ENCODE data around the gene EDN2. TPM values are rescaled to one million over a fixed set of nuclear protein-coding genes. Genes with fewer than 3 reads are reported as not detected.

EDN2 gene
- total RNA-seq, 1 donor from 2014 or later = not detected

DNA sequence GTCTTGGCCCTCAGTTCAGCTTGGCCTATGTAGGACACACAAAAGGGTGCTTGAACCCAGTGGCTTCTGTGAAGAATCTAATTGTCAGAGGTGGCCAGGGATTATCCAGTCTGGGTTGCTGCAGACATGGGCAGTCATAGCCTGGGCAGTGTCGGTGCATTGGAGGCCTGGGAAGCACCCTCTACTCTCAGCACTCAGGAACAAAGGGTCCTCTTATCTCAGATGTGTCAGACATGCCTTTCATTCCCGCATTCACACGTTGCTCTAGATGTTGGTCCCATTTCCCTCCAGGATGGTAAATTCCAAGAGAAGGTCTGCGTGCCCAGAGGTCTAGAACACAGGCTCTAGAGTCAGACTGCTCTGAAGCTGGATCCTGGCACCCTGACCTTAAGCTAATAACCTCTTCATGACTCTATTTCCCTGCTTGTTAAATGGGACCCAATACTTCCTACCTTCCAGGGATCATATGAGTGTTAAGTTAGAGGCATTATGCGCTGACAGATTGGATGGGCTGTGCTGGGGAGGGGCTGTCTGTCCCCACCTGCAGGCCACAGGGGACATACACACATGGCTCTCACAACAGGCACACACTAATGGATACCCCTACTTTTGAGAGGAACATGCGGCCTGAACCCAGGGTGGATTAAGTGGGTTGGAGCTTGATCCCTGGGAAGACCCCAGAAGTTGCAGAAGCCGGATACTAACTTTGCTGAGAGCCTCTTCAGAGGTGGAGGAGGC is 16.5 kb upstream of the EDN2 start:
- no peak overlapping the region for H3K27ac Mint-ChIP-seq

GRCh38 chr1:41500378-41500777 is 15.9 kb upstream of the EDN2 start:
- H3K36me3 Mint-ChIP-seq (ENCODE audit: insufficient read depth) = no peaks in the 10 kb centered on the region
- peaks cover 16% of the 10 kb centered on the region for H3K27me3 Mint-ChIP-seq
- H3K27ac Mint-ChIP-seq = no peak overlapping the region
- no peaks in the 10 kb centered on the region for H3K9me3 Mint-ChIP-seq (ENCODE audit: low read depth)
- DNase-seq (ENCODE audit: low spot score, unreplicated experiment) = no peak
- no peak for TF ChIP-seq CTCF (IDR thresholded peaks at IDR 0.05; ENCODE audit: unreplicated experiment)
- peaks cover 1% of the 10 kb centered on the region for H3K4me1 Mint-ChIP-seq (ENCODE audit: low read depth)
- no peak overlapping the region for H3K4me3 Mint-ChIP-seq (ENCODE audit: low read depth)

More for the DNA sequence above, 16.5 kb upstream of the EDN2 start:
- no peaks in the 10 kb centered on the region for H3K36me3 Mint-ChIP-seq (ENCODE audit: insufficient read depth)
- DNase-seq (ENCODE audit: low spot score, unreplicated experiment) = no peak
- peaks cover 15% of the 10 kb centered on the region for H3K27me3 Mint-ChIP-seq
- TF ChIP-seq CTCF (IDR thresholded peaks at IDR 0.05; ENCODE audit: unreplicated experiment) = no peak
- no peaks in the 10 kb centered on the region for H3K9me3 Mint-ChIP-seq (ENCODE audit: low read depth)
- H3K4me1 Mint-ChIP-seq (ENCODE audit: low read depth) = peaks cover 1% of the 10 kb centered on the region
- H3K4me3 Mint-ChIP-seq (ENCODE audit: low read depth) = no peak overlapping the region

DNA sequence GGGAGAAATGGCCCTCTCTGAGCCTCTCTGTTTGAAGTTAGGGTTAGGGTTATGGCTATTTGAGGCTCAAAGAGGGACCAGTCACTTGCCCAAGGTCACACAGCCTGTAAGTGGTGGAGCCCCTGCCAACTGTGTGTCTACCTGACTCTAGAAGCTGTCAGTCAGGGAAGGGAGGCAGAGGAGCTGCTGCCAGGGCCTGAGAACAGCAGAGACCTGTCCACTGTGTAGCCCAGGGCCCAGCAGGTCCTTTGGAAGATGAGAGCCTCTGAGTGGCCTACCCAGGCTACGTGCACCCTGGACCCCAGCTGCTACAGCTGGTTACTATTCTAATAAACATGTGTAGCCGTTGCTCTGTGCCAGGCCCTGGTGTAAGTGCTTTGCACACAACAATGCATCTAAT is 15.1 kb upstream of the EDN2 start:
- Mint-ChIP-seq H3K27ac (no peak overlapping the region), H3K27me3 (peaks cover 12% of the 10 kb centered on the region), H3K4me1 (ENCODE audit: low read depth) (peaks cover 1% of the 10 kb centered on the region), H3K4me3 (ENCODE audit: low read depth) (no peak overlapping the region), H3K9me3 (ENCODE audit: low read depth) (no peaks in the 10 kb centered on the region), H3K36me3 (ENCODE audit: insufficient read depth) (no peaks in the 10 kb centered on the region)
- no peak for DNase-seq (ENCODE audit: low spot score, unreplicated experiment)
- TF ChIP-seq CTCF (IDR thresholded peaks at IDR 0.05; ENCODE audit: unreplicated experiment) = no peak

- H3K9me3 Mint-ChIP-seq (ENCODE audit: low read depth) = no peaks in the 10 kb centered on the region
- H3K27ac Mint-ChIP-seq = no peak overlapping the region
- H3K36me3 Mint-ChIP-seq (ENCODE audit: insufficient read depth) = no peaks in the 10 kb centered on the region
These were observed 14.3 kb upstream of the EDN2 start for GRCh38 chr1:41498804-41499203.

DNA sequence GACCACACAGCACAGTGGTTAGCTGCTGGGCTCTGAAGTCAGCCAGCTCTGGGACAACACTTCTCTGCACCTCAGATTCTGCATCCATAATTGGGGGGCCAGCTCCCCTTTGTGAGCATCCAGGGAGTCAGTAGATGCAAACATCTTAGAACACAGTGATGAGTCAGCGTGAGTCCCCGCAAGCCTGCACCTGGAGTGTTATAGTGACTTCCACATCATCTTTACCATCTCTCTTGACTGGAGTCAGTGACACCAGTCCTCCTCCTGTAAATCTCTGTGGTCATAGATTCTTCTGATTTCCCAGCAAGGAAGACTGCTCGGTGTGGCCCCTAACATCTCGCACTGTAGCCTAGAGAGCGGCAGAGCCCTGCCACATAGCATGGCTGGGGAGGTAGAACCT is 13.9 kb upstream of the EDN2 start:
- no peaks in the 10 kb centered on the region for H3K9me3 Mint-ChIP-seq (ENCODE audit: low read depth)
- no peak for TF ChIP-seq CTCF (IDR thresholded peaks at IDR 0.05; ENCODE audit: unreplicated experiment)
- H3K4me3 Mint-ChIP-seq (ENCODE audit: low read depth) = no peak overlapping the region
- peak overlapping the region; percentile 37 for H3K27ac Mint-ChIP-seq
- peaks cover 1% of the 10 kb centered on the region for H3K4me1 Mint-ChIP-seq (ENCODE audit: low read depth)
- peaks cover 12% of the 10 kb centered on the region for H3K27me3 Mint-ChIP-seq
- no peak for DNase-seq (ENCODE audit: low spot score, unreplicated experiment)
- no peaks in the 10 kb centered on the region for H3K36me3 Mint-ChIP-seq (ENCODE audit: insufficient read depth)

More at GRCh38 chr1:41498804-41499203, 14.3 kb upstream of the EDN2 start:
- Mint-ChIP-seq H3K4me1 (ENCODE audit: low read depth) (peaks cover 1% of the 10 kb centered on the region), H3K27me3 (peaks cover 12% of the 10 kb centered on the region), H3K4me3 (ENCODE audit: low read depth) (no peak overlapping the region)
- DNase-seq (ENCODE audit: low spot score, unreplicated experiment) = no peak
- no peak for TF ChIP-seq CTCF (IDR thresholded peaks at IDR 0.05; ENCODE audit: unreplicated experiment)

All from progenitor cell of endocrine pancreas (in vitro differentiated cells).